ENCODE results near the gene PTPN21. TPM values are rescaled to one million over a fixed set of nuclear protein-coding genes. Genes with fewer than 3 reads are reported as not detected.

Gene PTPN21
- total RNA-seq (2014; rRNA removed; shearing (Covaris generic)): 4.0 and 4.4 TPM in 2 replicates

DNA sequence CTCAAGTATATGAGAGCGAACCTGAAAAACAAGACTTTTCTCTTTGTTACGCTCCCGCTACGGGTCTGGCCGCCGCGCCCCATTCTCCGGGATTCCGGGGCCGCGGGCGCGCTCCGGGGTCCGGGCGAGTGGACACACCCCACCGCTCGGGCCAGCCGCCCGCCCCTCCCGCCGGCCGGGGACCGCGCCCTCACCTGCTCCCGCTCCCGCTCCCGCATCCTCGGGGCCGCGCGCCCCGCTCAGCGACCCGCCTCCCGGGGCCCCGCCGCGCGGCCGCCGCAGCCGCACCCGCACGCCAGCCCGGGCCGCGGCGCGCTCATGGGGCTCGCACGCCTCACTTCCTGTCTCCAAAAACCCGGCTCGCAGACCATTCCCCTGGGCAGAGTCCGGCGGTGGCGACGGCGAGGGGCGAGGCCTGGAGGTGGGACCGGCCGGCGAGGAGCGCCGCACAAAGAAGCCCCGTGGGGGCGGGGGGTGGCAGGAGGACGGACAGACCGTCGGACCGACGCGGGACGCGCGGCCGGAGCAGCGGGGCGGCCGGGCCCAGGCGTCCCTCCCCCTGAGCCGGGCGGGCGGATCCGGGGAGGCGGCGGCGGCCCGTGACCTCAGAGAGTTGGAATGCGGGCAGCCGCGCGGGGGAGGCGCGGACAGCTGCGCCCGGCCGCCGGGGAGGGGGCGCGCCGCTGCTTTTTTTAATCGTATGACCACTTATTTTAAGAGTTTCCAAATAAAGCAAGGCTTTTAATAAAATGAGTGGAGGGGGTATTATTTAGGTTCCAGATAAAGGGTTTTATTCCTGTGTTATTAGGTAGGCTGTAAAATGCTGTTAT, at the start of gene PTPN21:
PTPN21 (minus strand) TSS at position 551 of the 830 bp plus-strand sequence. CDS start 4,590 bp downstream, outside the sequence.
- peak; percentile 44 for DNase-seq (ENCODE audit: low spot score)

DNA sequence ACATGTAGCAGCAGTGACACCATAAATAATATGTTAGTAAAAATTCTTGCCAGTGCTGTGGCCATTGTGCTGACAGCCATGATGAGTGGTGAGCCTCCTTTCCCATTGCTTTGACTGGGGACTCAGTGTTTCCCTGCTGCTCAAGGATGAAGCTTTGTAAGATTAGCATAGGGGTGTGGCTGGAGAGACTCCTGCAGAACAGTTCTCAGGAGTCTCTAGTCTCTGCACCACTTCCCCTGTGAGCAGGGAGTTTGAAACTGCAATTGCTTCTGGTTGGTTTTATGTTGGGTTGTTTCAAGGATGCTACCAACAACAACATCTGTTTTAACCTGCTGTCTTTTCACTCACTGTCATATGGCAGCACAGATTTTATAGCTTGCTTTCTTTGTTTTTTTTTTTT, 49.4 kb upstream of the PTPN21 start:
- DNase-seq (ENCODE audit: low spot score): no peak

DNA sequence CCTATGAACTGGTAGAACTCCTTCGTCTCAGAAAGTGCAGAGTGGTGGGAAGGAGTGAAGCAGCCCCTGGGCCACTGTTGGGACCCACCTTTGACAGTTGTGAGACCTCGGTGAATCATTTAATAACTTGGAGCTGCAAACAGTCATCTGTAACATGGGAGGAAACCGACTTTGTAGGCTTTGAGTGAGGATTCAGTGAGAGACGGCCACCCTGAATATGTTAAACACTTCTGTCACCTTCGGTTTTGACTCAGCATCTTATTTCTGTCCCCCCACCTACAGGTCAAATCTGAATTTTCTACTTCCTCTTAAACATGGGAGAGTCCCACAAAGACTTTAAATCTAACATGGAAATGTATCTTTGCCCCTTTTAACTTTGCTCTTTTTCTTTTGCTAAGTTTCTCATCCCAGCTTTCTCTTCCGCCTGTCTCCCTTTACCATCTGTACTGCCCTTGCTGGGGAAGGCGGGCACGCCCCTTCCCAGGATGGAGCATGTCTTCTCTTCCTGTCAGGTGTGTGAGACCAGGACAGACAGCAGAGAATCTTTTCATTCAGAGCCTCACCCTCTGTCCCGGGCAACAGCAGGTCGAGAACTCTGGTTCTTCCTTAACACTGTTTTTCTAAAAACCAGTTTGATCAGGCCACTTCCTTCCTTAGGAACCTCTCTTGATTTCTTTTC, 45.1 kb upstream of the PTPN21 start:
- DNase-seq (ENCODE audit: low spot score): no peak

DNA sequence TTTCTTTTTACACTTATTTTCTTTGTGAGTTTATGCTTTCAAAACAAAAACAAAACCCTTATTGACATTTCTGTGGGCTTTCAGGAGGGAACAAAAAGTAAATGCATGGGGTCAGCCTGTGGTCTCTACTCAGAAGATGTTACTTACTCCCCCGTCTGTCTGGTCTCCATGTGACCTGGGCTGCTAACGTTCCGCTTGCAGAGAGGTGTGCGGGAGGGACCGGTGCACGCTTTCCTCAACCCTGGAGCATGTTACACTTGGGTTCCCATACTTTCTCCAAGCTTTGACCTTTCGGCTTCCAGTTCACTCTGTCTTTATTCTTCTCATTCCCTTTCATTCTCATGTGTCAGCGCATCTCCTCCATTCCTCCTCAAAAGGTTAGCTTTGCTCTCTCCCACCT, 44.5 kb upstream of the PTPN21 start:
- no peak for DNase-seq (ENCODE audit: low spot score)

DNA sequence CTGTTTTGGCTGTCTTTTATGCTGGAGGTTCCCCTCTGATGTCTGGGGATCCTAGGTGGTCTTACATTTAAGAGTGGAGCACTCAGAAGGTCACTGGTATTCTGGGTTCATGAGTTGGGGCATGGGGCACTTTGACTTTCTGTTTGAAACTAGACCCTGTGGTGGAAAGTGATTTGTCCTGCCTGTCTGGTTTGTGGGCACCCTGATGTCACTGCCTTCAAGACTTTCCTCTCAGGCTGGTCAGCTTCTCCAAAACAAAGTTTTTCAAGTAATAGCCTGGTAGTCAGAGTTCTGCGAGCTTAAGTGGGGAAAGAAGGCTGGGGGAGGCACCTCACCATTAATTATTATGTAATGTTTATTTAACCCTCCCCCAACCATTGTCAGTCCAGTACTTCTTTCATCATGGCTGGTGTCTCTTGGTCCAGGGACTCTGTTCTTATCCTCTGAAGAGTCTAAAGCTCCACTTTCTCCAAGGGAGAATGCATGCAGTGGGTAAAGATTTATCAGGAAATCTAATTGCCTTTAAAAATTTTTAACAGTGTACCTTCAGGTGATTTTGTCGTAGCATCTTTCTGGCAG, 43.4 kb upstream of the PTPN21 start:
- no peak for DNase-seq (ENCODE audit: low spot score)

DNA sequence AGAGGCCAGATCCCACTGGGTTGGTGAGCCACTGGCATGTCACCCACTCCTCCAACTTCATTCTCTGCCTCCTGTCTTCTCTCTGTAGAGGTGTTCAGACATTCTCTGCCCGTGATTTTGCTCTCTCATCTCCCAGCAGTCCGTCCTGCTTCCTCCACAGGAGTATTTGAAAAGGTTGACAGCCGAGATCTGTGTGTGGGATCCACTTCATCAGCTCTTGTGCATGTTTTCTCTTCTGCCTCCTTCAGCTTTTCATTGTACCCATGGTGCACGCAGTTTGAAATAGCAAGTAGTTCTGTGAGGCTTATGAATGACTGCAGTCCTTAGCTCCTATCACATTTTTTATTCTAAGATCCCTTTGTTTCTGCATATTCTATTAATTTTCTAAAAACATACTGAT, 42.8 kb upstream of the PTPN21 start:
- DNase-seq (ENCODE audit: low spot score): no peak

DNA sequence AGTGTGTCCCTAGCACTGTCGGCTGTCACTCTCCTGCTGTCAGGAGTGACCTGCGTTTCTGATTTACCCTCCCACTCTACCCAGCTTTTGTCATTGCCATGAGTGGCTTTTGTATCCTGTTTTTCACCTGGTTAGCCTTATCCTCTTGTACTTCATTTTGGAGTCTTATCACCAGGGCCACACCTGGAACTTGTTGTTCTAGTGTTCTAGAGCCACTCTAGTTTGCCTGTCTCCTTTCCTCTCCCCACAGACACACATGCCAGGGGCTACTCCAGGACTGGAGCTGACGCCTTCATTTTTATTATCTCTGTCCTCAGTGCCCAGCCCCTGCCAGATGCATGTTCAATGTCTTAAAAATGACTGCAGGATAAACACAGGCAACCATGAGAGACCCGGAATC, 42.2 kb upstream of the PTPN21 start:
- no peak for DNase-seq (ENCODE audit: low spot score)

DNA sequence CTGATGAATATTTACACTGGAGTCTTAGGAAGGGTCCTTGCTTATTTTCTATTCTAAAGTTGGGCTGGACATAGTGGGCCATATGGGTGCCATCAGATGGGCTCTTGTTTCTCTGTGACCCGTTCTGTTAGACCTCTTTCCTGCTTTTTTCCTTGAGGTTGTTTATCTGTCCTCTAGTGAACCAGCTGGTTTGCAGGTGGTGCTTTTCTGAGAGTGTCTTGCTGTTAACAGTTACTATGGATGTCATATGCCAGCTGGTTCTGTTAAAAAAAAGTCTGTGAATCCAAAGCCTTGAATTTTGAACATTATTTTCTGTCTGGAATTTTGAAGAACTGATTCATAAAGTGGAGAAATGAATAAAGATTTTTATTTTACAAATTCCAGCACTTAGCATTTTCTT, 37.2 kb upstream of the PTPN21 start:
- no peak for DNase-seq (ENCODE audit: low spot score)

DNA sequence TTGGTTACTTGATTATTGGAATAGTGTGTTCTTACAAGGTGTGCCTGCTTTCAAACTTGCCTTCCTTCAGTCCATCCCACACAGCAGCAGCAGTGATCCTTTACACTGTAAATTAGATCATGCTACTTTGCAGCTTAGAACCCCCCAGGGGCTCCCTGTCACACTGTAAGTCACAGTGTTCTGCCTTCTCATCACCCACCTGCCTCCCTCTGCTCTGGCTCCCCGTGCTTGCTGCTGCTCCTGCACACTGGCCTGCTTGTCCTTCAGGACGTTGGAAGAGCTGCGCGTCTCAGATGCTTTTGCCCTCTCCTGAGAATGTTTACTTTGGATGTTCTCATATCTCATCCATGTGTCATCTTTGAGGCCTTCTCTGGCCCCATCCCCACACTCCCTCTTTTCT, 35.4 kb upstream of the PTPN21 start:
- DNase-seq (ENCODE audit: low spot score): no peak

DNA sequence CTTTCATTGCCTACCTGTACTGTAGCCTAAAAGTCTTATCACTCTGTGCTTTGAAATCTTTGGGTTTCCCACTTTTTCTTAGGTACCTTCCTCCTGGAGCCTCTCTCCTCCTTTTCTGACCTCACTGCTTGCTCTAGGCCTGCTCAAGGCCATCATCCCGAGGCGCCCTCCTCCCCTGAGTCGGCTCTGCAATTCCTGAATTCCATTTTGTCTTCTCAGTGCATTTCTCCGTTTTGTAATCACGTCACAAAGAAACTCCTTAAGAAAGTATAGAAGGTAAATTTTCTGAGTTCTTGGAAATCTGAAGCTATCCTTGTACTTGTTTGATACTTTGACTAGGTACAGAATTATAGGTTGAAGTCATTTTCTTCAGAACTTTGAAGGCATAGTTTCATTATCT, 33.3 kb upstream of the PTPN21 start:
- DNase-seq (ENCODE audit: low spot score): no peak

DNA sequence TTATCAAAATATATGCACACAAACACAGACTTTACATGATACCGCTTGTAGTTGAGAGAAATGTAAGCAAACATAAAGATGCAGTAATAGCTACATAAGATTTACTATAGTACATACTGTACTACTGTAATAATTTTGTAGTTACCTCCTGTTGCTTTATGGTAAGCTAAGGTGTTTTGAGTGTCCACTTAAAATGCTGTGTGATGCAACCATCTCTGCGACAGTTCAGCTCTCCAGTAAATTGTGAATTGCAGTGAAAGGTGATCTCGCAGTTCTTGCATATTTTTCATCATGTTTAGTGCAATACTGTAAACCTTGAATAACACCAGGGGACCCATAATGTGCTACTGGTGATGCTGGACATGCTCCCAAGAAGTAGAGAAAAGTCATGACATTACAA, 29.6 kb upstream of the PTPN21 start:
- DNase-seq (ENCODE audit: low spot score): no peak

DNA sequence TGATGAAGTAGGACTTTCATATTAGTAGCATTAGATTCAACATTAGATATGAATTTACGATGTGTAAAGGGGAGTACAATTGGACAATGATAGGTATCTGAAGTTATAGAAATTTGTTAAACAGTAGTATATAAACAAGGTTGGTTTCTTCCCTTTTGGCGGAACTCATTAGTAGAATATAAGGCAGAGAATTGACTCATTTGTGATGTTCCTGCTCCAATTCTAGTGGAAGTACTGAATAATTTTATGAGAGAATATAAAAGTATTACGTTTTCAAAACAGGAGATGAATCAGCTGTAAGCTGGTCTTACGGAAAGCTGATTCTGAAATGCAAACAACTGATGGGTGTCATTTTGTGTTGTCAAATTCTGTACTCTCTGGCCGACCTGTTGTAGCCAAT, 21.4 kb upstream of the PTPN21 start:
- DNase-seq (ENCODE audit: low spot score): no peak

DNA sequence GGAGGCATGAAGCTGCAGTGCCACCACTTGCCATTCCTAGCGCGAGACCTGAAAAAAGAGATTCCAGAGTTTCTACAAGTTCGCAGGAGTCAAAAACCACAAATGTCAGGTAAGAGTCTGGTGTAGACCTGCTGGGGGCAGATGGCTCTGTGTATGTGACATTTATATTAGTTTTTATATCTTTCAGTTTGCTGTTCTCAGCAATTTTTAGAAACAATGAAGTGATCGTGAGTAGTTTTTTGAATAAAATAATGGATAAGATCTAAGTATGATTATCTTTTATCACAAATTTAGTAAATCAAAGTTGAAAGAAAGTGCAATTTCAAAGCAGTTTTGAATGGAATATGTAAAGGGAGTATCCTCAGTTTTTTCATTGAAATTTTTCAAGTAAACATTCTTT, 17.3 kb upstream of the PTPN21 start:
- DNase-seq (ENCODE audit: low spot score): no peak

DNA sequence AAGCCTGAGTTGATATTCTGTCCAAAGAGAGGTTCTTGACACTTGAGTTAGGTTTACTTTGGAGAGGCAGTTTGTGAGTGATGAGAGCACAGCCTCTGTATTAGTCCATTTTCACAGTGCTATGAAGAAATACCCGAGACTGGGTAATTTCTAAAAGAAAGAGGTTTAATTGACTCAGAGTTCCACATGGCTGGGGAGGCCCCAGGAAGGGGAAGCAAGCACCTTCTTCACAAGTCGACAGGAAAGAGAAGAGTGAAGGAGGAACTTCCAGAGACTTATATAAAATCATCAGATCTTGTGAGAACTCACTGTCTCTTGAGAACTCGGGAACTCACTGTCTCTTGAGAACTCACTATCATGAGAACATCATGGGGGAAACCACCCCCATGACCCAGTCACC, 13.4 kb upstream of the PTPN21 start:
- DNase-seq (ENCODE audit: low spot score): no peak

DNA sequence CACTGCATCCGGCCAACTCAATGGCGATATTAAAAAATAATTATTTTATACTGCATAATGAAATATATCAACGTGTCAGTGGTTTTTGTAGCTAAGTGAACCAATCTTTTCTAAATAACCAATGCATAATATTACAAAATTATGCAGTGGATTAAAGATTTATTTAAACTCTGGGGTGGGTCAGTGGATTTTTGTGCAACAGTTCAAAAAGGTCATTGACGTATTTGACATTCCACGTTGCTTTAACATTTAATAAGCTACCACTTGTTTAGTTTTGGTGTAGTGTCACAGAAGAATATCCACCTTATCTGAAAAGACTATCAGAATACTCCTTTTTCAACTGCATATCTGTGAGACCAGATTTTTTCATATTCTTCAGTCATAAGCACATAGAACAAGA, 10.6 kb upstream of the PTPN21 start:
- DNase-seq (ENCODE audit: low spot score): no peak

DNA sequence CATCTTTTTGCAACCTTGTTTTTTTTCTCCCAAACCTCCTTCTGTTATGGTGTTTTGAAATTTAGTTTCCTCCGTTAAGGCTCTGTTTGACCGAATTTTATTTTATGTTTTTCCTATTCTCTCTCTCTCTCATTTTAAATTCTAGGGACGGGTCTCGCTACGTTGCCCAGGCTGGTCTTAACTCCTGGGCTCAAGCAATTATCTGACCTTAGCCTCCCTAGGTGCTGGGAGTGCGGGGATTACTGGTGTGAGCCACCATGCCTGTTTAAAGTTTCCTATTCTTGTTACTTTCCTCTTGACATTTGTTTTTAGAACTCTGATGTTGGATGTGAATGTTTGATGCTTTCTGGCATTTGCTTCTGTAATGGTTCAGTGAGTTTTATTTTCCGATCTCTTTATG, 9.0 kb upstream of the PTPN21 start:
- no peak for DNase-seq (ENCODE audit: low spot score)

DNA sequence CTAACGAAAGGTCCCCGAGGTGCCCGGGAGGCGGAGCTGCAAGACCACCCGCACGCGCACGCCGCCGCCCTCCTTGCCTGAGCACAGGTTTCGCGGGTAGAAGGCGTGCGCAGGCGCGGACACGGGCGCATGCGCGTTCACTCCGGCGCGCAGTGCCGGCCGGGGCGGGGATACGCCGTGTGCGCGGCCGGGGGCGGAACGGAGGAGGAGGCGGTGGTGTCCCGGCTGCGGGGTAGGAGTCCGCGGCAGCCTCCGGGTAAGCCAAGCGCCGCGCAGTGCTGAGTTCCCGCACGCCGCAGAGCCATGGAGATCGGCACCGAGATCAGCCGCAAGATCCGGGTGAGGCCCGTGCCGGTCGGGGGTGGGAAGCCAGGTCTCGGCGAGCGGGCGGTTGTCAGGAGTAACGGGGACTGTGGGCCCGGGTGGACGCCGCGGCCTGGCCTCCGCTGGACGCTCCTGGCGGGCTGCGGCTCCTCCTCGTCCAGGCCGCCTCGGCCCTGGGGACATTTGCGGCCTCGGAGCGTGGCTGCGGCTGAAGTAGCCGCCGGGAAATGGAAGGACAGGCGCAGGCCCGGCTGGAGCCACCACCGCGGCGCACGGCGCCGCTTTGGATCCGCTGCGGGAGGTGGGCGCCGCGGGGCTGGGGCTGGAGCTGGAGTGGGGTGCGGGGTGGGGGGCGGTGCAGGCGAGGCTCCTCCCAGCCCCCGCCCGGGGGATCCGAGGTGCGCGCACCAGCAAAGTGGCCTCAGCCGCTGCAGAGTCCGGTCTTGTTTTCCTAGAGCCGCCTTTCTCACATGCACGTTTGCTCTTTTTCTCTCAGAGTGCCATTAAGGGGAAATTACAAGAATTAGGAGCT, 8.3 kb upstream of the PTPN21 start, which contains the start of gene ZC3H14:
ZC3H14 (plus strand) TSS at position 207 of the 856 bp plus-strand sequence; CDS start at position 304, 97 bp downstream.
- DNase-seq (ENCODE audit: low spot score): peak; percentile 79

DNA sequence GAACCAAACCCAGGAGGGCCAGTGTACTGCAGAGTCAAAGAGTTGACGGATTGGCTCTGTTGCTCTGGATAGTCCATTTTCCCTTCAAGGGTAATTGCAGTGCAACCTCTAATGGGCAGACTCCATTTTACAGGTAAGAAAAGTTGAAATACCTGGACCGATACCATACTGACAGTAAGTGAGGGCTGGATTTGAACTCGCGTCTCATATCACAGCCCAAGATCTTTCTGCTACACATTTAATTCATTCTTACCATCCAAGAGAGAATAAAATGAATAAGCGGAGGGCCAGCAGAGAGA, 7.7 kb upstream of the PTPN21 start:
- no peak for DNase-seq (ENCODE audit: low spot score)

DNA sequence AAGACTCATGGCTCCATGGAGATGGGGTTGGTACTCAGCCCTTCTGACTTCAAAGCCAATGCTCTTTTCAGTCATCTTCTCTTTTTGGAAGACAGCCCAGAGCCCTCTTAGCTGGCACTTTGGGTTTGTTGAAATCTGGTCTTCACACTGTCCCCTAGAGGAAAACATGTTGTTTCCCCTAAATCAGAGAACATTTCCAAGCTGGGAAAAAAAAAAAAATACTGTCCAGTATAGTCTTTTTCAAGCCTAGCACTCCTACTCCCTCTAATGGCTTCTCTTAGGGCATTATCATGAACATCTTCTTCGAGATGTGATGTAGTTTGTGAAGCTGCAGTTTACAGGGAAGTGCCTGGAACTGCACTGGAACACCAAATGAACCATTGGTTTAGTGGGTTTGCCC, 5.0 kb upstream of the PTPN21 start:
- DNase-seq (ENCODE audit: low spot score): peak; percentile 50

DNA sequence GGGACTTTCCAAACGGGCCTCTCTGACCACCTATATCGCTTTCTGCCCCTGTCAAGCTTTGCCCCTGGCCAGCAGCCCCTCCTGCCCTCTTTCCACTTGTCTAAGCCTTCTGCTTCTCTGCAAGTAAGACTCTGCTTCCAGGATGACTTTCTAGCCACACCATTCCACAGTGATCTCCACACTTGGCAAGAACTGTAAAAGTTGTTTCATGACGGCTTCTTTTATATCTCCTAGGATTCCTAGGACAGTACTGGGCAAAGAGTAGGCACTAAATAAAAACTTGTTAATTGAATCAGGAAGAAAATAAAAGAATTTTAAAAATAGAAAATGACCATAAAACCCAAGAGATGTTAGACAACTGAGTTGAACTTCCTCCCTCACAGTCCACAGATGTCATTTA, 1.8 kb upstream of the PTPN21 start:
- DNase-seq (ENCODE audit: low spot score): no peak

DNA sequence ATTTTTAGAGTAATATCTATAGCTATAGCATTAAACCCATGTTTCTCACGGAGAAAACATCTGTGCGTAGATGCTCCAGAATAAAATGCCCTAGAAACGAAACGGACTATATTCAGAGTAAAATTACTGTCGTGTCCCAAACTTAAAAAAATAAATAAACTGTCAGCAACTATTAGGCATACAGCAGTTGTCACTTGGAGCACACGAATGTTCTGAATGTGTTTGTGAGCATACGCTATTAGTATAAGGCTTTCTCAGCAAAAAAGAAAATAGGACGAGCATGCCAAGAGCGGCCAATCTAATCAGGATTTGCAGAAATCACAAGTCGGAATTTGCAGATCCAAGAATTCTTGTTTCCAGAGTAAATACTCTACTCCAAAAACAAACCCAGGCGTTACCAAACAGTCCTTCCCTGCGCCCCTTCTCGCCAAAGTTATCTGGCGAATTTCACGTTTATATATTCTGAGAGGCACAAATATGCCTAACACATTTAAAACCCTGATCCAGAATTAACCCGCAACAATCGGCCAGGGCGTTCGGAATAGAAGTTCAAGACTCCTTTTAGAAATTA, 836 bp downstream of the PTPN21 start:
- DNase-seq (ENCODE audit: low spot score): no peak

DNA sequence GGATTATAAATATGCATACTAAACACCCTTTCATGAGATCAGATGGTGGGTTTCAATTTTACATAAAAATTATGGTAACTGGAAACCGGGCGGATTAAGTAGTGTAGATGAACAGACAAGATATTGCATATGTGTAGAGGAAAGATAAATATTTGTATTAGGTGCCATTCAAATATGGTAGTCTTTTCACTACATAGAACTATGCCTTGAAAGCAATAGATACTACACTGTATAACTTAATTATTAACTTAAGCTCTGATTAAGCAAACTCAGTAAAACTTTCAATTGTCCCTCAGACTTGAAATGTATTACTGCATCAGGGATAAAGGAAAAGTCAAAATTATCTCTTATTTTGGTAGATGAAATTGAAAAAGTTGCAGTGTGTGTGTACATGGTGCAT, 1.9 kb downstream of the PTPN21 start:
- DNase-seq (ENCODE audit: low spot score): no peak

Data from H4 (cell line).